HG02981 (cell line): ENCODE measurements around the gene METTL23.
"Not testable (repeated sequence)": the region's sequence is repeated elsewhere in the genome, so short reads cannot be mapped to it uniquely, and the experiment has no call there.

ENCODE experiments used
- ATAC-seq: cut with Tn5 transposase; IDR thresholded peaks from one replicate; pipeline ENCODE4 v1.9.1; 2021; ENCODE audit warnings: mild to moderate bottlenecking, moderate library complexity; ENCODE audit not compliant: unreplicated experiment

METTL23 gene

DNA sequence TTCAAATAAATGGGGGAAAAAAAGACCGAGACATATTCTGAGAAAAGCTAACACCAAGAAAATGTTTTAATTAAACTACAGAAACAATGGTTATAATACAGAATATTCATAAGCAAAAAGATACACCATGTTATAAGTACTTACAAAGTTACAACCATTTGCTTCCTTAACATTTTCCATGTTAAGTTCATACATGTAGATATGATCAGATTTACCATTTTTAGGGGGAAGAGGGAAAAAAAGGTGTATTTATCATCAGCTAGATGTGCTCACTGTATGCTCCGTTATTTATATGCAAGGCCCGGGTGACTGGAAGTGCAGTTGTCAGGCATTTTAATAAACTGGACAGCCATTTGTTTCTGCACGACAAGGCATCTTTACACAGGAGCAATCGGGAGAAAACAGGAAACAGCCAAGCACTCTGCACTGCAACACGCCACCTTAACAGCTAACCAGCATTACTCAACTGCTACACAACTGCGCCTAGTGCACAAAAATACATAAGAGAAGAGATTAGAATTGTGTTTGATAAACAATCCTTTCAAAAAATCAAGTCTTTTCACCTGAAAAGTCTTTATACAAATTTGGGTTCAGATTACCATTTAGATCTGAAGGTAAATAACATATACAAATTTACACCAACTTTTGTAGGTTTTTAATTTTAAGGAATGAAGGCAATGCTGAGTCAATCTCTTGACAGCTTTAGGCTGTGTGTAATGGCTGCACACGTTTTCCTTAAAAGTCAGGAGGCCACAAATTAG, 7.6 kb downstream of the METTL23 start:
- ATAC-seq, result no peak

DNA sequence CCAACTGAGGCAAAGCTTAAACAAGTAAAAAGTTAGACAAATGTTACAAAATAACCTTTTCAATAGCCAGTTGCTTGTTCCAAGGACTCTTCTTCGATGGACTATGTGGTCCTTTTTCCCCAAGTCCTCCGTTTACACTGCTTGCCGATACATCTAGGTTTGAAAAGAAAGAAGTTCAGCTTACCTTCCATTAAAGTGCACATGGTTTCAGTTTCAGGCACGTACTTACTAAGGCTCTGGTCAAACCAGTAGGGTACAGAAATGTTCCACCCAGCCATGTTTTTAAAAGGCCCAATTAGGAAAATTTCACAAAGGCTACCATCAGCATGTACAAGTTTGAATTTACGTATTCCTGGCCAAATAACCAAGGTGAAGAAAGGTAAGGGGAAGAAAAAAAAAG, 8.4 kb downstream of the METTL23 start:
- no peak for ATAC-seq

DNA sequence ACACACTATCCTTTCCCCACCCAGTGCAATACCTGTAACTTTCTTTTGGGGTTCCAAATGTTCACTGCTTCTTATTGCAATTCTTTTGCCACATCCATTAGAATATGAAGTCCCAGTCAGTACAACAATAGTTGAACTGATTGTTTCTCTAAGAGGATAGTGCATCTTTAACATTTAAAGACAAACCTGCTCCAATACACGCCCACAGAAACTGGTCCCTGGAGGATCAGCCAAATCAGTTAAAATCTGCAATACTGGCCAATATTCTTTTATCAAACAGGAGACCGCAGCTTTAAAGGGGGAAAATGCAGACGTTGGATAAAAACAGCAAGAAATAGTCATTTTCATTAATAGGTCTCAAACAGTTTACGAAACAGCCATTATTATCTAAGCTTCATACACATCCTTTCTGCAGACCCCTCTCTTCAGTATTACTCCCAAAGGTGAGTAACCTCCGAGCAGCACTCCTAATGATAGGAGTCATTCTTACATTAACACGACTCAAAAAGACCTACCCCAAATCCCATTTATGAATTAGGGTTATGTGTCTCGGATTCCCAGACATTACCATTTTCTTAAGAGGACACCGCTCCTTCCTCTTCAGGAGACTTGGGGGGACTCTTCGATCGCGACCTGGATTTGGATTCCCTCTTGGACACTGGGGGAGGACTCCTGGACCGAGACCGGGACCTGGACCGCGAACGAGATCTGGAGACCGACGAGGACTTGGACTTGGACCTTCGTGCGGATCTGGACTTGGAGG, 9.1 kb downstream of the METTL23 start:
- no peak for ATAC-seq

DNA sequence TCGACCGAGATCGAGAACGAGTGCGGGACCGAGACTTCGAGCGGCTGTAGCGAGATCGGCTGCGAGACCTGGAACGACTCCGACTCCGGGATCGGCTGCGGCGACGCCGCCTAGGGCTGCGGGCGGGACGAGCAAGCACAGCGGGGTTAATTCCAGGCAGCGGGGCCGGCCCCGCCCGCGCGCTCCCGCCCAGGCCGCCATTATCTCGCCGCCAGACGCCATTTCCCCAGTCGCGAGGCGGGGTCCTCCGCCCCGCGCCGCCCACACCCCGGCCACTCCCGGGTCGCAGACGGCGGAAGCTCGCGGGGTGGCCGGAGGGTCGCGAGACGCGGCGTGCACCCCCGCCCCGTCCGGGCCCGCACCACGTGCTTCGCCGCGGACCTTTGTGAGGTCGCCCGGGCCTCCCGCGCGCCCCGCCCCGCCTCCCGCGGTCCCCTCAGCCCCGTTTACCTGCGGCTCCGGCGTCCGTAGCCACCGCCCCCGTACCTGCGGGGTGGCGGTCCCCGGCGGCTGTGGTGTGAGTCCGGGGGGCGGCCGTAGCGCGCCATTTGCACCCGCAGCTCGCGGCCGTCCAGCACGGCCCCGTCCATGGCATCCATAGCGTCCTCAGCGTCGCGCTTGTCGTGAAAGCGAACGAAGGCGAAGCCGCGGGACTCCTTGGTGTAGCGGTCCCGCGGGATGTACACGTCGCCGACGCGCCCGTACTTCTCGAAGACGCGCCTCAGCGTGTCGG, 9.9 kb downstream of the METTL23 start:
- ATAC-seq, result no peak

DNA sequence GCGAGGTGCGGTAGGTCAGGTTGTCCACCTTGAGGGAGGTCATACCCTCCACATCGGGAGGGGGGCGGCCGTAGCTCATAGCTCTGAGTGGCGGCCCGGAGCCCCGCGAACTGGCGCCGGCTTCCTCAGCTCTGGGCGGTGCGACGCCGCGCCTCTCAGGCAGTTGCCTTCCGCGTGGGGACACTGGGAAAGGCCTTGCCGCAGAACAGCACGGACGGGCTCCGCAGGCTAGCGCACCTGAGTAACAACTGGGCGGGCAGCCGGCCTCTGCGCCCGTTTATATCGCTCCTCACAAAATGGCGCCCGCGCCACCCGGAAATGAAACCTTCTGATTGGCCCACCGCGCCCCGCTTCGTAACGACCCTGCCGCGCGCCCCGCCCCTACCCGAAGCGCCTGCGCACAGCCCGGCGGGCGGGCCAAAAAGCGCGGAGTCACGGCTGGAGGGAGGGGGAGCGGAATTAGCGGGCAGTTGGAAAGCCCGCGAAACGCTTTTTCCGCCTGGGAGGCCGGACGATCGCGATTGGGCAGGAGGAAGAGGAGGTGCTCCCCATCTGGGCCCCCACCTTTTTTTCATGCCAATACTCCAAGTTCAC, 10.5 kb downstream of the METTL23 start, which contains the start of gene SRSF2:
Gene SRSF2 (minus strand): TSS at position 250 of the 594 bp plus-strand sequence. CDS start 171 bp downstream, at position 79.
- ATAC-seq, result peak; percentile 71

DNA sequence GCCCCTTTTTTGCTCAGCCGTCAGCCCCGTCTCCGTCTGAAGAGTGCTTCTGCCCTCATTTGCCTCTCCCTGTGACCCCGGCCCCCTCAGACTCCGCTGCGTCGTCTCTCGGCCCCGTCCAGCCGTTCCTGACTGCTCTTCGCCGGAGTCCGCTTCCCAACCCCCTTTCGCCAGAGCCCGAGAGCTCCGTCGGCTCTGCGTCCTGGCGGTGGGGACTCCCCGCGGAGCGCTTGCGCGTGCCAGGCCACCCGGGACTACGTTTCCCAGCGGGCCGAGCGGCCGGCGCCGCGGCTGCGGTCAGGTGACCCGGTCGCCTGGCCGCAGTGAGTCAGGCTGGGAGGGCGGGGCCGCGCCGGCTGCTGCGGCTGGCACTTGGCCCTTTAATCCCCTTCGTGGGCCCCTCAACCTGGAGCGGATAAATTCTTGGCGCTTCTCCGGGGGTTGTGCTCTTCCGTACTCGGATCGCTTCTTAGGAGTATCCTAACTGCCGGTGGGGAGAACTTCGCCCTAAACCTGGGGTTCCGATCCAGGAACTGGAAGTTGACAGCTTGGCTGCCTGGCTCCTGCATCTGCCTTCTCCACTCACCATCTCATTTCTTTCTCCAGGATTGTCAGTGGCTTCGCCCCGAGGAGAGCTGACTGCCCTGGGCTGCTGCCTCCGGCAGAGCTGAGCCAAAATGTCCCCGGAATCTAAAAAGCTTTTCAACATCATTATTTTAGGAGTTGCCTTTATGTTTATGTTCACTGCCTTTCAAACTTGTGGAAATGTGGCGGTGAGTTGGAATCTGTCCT, 11.2 kb downstream of the METTL23 start, which contains the start of gene MFSD11:
Gene MFSD11 (plus strand): TSS at position 444 of the 792 bp plus-strand sequence. CDS start 234 bp downstream, at position 678.
- ATAC-seq, result peak; percentile 54

DNA sequence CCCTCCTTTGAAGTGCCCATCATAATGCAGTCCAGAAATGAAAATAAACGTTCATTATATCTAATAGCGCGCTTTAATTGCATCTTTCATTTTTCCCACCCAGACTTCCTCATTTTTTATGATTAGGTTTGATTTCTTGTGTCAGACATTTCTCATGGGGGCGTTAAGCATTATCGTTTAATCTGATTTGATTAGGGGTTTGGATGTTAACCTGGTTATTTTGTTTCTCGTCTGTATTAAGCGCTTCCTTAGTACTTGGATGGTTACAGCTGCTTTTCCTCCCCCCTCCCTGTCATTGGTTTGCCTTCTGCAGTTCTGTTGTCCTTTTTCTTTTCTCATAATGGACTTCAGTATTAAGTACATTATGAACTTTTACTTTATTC, 11.8 kb downstream of the METTL23 start:
- no peak for ATAC-seq

DNA sequence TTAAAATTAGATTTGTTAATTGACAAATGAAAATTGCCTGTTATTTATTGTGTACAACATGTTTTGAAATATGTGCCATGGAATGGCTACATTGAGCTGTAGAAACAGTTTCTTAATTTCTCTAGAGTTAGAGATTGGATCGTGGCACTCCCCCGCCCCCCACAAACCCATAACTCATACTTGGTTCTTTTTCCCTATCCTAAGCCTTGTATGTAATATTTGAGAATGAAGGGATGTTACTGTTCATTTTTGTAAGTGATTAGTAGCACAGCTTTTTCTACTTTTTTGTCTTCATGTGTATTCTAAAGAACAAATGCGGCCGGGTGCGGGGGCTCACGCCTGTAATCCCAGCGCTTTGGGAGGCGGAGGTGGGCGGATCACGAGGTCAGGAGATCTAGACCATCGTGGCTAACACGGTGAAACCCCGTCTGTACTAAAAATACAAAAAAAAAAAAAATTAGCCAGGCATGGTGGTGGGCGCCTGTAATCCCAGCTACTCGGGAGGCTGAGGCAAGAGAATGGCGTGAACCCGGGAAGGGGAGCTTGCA, 13.0 kb downstream of the METTL23 start:
- ATAC-seq, result not testable (repeated sequence)

DNA sequence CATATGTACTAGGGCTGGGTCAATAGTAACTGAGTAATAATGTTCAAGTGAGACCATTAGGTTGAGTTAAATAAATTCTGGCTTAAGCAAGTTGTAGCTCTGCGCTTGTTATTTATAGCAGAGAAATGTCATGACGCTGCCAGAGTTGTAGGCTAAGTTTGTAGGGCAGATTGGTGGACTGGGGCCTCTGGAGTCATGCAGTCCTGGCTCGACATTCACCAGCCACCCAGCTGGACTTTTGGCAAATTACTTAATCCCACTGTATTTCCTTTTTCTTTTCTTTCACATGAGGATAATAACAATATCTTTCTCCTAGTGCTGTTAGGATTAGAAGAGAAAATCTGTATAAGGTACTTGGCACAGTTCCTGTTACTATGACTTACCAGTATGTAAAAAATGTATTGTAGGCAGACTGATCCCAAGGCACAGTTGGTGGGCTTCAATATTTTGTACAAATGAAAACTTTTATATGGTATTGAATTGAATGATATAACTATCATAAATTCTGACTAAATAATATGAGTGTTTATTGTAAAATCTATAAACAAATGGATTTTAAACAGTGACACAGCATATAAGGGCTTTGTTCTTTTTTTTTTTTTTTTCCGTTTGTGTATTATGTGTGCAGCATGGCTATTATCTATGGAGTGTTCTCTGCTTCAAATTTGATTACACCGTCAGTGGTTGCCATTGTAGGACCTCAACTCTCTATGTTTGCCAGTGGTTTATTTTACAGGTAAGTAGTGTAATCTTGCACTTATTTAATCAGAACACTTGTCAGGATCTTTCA, 13.9 kb downstream of the METTL23 start:
- no peak for ATAC-seq

DNA sequence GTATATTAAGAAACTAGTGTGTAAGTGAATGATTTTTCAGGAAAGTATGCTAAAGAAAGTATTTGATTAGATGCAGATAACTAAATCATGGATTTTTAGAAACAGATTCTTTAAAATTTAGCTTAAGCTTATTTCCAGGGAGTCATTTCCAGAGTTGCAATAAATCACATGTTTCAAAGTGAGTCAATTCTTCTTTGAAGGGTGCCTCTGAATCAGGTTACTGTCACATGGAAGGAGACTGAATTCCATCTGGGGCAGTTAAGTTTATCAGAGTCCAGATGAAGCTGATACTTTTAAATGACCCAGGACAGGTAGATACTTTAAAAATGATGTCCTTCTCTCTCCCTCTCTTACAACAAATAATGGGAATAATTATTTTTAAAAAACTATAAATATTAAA, 16.3 kb downstream of the METTL23 start:
- ATAC-seq, result no peak

DNA sequence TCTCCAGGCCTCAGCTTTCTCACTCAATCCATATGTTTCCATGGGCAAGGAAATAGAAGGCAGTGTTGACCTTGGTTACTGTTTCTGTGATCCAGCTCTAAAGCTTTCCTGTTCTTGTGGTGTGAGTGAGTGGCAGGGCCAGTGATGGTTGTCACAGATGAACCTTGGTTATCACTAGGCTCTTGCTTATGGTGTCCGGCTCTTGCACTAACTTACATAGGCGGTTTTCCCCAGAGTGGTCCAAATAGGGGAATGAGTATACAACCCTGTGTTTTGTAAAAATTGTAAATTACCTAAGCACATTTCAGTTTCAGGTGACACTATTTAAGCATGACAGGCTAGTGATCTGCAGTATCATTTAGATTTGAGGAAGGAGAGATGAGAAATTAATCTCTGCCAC, 18.1 kb downstream of the METTL23 start:
- ATAC-seq, result no peak

DNA sequence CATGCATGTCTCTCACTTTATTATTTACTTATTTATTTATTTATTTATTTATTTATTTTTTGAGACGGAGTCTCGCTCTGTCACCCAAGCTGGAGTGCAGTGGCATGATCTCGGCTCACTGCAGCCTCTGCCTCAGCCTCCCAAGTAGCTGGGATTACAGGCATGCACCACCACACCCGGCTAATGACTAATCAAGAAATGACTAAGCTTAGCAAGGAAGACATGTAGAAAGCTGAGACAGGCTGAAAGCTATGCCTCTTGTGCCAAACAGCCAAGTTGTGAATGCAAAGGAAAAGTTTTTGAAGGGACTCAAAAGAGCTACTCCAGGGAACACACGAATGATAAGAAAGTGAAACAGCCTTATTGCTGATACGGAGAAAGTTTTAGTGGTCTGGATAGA, 19.1 kb downstream of the METTL23 start:
- not testable (repeated sequence) for ATAC-seq

DNA sequence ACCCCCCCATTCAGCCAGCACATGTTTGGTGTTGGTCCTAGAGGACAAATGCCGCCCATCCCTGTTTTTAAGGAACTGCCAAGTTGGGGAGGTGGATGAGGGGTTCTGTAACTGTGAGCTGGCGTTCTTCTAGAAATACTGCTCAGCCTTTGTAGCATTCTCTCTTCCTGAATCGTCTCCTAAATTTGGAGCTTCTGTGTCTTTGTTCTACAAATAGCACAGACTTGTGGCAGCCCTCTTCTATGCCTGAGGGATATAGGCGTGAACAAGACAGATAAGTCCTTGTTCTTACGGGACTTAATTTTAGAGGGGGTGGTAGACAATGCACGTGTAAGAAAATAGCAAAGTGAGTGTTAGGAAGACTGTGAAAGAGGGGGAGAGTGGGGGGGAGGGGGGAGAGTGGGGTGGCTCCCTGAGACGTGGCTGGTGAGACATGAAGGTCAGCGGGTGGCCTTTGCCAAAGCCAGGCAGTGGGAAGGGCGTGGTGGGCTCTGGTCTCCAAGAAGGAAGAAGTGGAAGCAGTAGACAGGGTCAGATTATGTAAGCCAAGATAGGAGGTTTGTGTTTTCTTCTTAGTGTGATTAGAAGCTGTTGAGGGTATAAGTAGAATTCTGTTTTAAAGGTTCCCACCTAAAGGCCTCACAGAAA, 21.2 kb downstream of the METTL23 start:
- no peak for ATAC-seq

DNA sequence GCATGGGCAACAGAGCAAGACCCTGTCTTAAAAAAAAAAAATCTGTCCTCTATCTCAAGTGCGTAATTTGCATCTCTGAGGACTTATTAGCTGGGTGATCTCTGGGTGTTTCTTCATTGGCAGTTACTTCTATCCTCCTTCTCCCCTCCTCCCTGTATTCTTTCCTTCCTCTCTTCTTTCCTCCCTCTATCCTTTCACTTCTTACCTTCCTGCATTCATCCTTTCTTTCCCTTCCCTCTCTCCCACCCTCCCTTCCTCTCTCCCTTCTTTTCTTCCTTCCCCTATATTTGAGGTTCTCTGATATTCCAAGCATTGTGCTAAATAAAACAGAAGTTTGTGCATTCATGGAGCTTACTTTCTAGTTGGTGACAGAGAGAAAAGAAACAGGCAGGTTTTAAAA, 22.0 kb downstream of the METTL23 start:
- no peak for ATAC-seq

DNA sequence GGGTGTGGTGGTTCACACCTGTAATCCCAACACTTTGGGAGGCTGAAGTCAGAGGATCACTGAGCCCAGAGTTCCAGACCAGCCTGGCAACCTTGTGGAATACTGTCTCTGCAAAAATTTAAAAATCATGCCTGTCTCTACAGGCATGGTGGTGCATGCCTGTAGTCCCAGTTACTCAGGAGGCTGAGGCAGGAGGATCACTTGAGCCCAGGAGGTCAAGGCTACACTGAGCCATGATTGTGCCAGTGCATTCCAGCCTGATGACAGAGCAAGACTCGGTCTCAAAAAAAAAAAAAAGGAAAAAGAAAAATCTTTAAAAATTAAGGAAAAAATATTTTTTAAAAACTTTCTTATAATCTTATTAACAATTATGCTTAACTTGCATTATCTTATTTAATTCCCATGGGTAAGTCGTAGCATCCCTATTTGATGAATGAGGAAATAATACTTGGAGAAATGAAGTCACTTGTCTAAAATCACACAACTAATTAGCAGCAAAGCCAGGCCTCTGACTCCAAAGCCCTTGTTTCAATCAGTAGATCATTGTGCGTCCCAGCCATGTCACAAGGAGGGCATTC, 24.9 kb downstream of the METTL23 start:
- no peak for ATAC-seq

DNA sequence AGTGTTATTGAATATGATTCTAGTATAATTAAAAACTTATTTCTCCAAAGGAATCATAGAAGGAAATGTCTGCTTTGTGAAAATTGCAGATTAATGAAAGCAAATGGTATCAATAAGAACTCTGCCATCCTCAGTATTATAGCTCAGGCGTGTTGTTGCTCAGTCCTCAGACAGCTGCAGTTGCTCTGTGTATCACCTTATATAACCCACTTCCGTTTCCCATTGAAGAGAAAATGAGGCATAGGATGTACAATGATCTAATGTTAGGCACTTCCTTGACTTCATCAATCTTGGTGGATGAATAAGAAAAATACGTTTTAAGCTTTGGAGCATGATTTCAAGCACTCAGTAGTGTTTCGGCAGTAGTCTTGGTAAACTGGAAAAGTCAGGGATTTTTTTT, 25.4 kb downstream of the METTL23 start:
- no peak for ATAC-seq

DNA sequence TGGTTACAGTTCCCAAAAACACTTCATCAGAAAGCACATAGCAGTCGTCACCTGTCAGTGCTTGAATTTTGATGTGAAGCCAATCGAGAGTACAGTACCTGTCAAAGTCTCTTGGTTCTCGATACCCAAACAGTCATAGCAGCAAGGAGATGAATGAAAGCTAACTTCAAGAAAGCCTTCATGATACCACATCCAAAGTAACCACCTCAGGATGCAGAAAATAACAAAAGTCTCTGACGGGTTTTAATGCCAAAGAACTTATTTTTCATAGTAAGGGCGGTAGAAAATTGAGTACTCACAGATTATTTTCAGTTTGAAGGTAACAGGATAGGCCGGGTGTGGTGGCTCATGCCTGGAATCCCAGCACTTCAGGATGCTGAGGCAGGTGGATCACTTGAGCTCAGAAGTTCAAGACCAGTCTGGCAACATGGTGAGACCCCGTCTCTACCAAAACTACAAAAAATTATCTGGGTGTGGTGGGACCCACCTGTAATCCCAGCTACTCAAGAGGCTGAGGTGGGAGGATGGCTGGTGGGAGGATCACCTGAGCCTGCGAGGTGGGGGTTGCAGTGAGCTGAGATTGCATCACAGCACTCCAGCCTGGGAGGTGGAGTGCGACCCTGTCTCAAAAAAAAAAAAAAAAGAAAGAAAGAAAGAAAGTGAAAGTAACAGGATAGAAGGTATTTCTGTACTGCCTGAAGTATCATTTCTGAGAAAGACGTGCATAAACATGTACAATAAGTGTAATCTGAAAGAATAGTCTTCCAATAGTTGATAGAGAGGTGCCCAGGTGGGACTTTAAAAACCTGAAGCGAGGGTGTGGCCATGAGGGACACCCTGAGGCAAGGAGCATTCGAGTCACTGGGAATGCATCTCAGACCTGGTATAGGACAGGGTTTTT, 26.7 kb downstream of the METTL23 start:
- no peak for ATAC-seq
